ENCODE data around the gene NXPH4.

The NXPH4 gene

DNA sequence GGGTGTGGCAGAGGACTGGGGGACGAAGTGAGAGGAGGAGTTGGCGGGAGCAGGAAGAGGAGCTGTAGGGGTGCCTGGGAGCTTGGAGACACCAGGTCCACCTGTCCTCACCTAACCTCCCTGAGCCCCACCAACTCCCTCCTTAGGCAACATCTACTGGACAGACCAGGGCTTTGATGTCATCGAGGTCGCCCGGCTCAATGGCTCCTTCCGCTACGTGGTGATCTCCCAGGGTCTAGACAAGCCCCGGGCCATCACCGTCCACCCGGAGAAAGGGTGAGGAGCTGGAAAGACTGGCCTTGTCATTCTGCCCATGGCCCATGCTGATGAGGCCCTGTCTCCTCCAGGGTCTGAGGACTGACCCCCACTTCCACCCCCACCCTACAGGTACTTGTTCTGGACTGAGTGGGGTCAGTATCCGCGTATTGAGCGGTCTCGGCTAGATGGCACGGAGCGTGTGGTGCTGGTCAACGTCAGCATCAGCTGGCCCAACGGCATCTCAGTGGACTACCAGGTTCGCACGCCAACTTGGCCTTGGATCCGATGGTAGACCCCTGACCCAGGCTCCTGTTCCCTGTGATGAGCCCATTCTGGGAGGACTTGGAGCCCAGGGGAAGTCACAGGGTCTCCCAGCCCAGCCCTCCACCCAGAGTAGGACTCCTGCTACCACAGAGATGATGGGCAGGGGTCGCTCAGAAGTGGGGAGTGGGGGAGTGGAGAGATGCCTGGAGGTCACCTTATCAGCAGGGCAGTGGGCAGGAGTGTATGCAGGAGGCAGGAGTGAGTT lies 32.5 kb upstream of the NXPH4 start:
- DNase-seq (ENCODE audit: low read depth), result no peak

DNA sequence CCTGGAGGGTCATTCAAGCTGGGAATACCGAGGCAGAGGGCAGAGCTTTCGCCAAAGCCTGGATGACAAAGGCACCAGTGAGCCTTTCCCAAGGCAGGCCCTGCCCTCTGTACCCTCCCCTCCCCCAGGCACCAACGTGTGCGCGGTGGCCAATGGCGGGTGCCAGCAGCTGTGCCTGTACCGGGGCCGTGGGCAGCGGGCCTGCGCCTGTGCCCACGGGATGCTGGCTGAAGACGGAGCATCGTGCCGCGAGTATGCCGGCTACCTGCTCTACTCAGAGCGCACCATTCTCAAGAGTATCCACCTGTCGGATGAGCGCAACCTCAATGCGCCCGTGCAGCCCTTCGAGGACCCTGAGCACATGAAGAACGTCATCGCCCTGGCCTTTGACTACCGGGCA lies 31.2 kb upstream of the NXPH4 start:
- DNase-seq (ENCODE audit: low read depth), result no peak

DNA sequence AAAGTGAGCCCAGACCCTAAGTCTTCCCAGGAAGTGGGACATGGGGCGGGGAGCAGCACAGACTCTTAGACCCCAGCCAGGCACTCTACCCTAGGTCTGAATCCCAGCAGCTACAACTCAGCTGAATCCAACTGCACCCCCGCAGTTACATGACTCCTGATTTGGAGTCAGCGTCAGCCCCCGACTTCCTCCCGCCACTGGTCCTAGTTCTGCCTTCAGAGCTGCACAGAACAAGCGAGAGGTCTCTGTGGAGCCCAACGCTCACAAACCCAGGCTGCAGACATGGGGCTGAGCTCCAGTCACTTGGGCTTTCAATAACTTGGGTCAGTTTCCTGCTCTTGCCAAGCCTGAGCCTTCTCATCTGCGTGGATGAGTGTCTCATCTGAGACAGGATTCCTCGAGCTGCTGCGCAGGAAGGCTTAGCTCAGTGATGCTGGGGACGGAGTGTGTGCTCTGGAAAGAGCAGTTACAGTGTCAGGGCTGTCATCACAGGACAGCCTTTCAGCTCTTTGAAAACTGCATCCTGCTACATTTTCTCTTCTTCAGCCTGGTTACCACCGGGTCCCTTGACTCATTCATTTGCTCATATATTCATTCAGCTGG lies 30.6 kb upstream of the NXPH4 start:
- no peak for DNase-seq (ENCODE audit: low read depth)

DNA sequence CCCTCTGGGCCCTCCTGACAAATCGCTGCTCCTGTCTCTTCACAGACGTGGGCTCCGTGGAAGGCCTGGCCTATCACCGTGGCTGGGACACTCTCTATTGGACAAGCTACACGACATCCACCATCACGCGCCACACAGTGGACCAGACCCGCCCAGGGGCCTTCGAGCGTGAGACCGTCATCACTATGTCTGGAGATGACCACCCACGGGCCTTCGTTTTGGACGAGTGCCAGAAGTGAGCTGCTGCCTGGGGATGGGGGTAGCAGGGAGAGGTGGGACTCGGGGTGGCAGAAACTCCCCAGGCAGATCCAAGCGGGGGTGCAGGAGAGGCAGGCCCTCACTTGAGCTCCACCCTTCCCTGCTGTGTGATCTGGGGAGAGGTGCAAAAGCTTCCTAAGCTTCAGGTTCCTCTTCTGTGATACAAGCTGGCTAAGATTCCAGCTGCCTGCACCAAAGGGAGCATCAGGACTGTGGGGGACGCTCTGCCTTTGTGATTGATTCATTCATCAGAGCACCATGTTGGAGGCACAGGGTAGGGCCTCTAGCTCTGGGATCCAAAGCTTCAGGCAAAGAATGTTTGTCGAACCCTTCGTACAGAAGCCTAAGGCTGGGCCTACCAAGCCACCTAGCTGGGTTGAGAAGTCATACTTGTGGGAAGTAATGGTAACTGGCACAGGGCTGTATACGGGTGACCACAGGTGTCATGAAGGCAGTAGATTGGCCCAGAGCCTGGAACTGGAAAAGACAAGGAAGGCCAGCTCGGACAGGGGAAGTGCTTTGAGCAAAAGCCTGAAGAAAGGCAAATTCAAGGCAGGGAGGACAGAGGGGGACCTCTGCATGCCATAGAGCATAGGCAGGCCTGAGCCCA lies 29.1 kb upstream of the NXPH4 start:
- no peak for DNase-seq (ENCODE audit: low read depth)

DNA sequence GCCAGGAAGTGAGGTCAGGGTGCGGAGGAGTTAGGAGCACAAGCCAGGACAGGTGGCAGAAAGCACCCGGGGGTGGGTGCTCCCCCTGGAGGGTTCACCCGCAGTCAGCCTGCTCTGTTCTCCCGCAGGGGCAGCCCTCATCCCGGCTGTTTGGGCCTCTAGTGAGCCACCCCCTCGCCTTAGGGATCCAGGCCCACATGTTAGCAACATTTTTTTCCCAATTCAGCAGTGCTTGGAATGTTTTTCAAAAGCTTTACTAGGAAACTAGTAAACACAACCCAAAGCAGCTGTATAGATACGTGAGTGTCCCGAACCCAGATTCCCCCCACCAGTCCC lies 28.5 kb upstream of the NXPH4 start:
- DNase-seq (ENCODE audit: low read depth), result no peak

DNA sequence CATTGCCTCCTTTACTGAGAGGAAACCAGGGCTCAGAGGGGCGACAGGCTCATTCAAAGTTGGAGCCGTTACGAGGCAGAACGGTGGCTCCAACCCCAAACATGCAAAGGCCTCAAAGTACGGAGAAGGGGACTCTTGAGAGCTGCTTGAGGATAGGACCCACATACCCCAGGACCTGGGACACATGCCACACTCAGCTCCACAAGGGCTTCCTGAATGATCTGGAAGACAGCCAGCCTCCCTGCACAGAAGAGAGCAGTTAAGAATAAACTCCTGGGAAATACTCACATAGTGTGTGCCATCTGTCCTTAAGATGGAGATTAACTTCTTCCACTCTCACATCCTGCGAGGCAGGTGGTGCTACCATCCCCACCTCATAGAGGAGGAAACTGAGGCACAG lies 26.6 kb upstream of the NXPH4 start:
- no peak for DNase-seq (ENCODE audit: low read depth)

DNA sequence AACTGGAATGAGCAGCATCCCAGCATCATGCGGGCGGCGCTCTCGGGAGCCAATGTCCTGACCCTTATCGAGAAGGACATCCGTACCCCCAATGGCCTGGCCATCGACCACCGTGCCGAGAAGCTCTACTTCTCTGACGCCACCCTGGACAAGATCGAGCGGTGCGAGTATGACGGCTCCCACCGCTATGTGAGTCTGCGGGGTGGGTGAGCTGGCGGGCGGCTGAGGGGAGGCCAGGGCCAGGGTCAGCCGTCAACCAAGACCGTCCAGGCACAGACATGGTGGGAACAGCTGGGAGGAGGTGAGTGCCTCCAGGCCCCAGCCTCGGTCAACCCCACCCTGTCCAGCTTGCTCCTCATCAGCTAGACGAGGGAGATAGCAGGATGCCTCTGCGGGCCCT lies 25.8 kb upstream of the NXPH4 start:
- no peak for DNase-seq (ENCODE audit: low read depth)

DNA sequence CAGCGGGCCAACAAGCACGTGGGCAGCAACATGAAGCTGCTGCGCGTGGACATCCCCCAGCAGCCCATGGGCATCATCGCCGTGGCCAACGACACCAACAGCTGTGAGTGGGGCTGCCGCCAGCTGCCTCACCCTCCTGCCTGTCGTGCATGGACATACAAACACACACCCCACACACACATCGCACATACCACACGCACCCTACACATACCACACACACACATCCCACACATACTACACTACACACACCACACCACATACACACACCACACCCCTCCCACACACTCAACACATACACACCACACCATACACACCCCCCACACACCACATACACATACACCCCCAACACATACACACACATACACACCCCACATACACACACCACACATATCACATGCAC lies 25.2 kb upstream of the NXPH4 start:
- no peak for DNase-seq (ENCODE audit: low read depth)

DNA sequence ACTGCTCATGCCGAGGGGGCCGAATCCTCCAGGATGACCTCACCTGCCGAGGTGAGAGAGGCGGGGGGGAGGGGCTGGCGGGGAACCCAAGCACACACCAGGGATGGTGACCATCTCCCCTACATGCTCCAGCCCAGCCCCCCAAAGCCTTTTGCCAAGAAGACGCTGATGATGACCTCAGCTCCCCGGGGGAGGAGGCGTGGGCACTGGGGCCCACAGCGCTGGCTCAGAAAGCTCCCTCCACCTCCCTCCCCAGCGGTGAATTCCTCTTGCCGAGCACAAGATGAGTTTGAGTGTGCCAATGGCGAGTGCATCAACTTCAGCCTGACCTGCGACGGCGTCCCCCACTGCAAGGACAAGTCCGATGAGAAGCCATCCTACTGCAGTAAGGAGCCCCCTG lies 23.7 kb upstream of the NXPH4 start:
- no peak for DNase-seq (ENCODE audit: low read depth)

DNA sequence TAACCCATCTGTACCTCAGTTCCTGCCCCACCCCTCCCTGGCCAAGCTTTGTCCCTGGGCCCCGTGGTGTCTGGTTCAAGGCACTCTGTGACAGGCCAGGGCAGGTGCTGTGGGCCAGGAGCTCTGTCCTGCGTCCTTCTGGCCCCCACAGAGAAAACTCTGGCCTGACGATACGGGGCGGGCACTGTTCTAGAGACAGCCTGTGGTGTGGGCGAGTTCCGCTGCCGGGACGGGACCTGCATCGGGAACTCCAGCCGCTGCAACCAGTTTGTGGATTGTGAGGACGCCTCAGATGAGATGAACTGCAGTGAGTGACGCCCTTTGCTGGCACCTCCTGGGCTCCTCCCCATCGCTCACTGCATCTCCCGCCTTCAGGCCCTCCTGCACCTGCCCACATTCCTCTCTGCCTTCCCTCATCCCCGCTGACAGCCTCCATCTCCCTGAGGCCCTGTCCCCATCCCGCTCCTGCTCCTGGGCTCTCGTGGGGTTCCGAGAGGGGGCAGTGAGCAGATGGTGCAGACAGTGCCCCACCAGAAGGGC lies 22.8 kb upstream of the NXPH4 start:
- DNase-seq (ENCODE audit: low read depth), result no peak

DNA sequence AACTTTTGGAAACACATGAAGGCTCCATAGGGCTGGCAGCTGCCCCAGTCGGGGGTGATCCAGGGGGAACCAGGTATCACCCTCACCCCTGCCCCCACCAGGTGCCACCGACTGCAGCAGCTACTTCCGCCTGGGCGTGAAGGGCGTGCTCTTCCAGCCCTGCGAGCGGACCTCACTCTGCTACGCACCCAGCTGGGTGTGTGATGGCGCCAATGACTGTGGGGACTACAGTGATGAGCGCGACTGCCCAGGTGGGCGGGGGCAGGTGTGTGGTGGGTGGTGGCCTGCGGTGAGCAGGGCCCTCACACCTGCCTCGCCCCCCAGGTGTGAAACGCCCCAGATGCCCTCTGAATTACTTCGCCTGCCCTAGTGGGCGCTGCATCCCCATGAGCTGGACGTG lies 22.3 kb upstream of the NXPH4 start:
- DNase-seq (ENCODE audit: low read depth), result no peak

DNA sequence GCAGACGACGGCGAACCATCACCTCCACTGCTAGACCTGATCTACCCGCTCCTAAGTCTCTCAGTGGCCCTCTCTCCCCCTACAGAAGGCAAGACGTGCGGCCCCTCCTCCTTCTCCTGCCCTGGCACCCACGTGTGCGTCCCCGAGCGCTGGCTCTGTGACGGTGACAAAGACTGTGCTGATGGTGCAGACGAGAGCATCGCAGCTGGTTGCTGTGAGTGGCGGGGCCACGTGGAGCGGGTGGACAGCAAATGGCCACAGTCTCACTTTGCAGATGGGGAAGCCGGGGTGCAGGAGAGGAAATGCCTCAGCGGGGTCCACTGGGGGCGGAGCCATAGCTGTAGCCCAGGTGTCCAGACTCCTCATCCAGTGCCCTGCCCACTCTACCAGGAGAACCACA lies 21.4 kb upstream of the NXPH4 start:
- no peak for DNase-seq (ENCODE audit: low read depth)

DNA sequence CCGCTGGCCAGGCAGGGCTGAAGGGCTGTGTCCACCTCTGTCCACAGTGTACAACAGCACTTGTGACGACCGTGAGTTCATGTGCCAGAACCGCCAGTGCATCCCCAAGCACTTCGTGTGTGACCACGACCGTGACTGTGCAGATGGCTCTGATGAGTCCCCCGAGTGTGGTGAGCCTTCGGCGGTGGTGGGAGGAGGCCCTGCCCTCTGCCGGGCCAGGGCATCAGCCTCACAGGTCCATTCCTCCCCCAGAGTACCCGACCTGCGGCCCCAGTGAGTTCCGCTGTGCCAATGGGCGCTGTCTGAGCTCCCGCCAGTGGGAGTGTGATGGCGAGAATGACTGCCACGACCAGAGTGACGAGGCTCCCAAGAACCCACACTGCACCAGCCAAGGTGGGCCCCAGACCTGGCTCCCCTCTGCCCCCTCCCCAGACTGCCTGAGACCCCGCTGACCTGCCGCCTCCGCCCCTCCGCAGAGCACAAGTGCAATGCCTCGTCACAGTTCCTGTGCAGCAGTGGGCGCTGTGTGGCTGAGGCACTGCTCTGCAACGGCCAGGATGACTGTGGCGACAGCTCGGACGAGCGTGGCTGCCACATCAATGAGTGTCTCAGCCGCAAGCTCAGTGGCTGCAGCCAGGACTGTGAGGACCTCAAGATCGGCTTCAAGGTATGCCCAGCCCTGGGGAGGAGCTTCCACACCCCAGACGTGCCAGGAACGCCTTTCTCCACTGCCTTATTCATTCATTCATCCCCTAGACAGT lies 20.8 kb upstream of the NXPH4 start:
- no peak for DNase-seq (ENCODE audit: low read depth)

DNA sequence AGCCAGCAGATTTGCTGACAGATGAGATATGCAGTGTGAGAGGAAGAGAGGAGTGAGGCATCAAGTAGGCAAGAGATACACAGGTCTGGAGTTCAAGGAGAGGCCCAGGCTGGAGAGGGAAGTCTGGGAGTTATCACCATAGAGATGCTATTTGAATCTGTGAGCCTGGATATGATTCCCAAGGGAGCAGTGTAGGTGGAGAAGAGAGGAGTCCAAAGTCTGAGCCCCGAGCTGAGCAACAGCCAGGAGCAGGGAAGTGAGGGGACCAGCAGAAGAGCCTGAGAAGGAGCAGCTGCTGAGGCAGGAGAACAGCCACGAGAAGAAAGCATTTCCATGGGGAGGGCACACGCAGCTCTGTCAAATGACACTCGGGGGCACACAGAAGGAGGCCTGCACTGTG lies 20.2 kb upstream of the NXPH4 start:
- DNase-seq (ENCODE audit: low read depth), result no peak

DNA sequence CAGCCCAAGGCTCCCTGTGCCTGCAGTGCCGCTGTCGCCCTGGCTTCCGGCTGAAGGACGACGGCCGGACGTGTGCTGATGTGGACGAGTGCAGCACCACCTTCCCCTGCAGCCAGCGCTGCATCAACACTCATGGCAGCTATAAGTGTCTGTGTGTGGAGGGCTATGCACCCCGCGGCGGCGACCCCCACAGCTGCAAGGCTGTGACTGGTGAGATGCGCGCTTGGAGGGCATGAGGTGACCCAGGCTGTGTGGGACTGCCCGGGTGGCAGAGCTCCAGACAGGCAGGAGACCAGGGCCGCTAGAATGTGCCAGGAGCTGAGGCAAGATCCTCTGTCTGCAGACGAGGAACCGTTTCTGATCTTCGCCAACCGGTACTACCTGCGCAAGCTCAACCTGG lies 19.6 kb upstream of the NXPH4 start:
- DNase-seq (ENCODE audit: low read depth), result no peak

DNA sequence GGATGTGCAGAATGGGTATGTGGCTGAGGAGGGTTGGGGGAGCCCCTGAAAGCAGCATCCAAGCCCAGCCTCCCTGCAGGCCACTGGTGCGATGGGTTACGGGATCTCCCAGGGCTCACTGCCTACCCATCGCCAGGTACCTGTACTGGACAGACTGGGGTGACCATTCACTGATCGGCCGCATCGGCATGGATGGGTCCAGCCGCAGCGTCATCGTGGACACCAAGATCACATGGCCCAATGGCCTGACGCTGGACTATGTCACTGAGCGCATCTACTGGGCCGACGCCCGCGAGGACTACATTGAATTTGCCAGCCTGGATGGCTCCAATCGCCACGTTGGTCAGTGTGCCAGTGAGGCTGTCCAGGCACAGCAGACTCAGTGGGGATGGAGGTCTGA lies 18.3 kb upstream of the NXPH4 start:
- no peak for DNase-seq (ENCODE audit: low read depth)

DNA sequence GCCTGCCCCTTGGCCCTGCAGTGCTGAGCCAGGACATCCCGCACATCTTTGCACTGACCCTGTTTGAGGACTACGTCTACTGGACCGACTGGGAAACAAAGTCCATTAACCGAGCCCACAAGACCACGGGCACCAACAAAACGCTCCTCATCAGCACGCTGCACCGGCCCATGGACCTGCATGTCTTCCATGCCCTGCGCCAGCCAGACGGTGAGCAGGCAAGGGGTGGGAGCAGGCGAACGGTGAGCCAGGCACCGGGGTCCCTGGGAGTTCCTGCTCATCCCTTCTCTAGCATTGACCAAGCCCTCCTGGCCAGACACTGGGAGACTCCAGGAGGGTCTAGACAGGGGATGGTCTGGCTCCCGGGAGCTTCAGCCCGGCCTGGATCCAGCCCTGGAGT lies 17.4 kb upstream of the NXPH4 start:
- DNase-seq (ENCODE audit: low read depth), result no peak

DNA sequence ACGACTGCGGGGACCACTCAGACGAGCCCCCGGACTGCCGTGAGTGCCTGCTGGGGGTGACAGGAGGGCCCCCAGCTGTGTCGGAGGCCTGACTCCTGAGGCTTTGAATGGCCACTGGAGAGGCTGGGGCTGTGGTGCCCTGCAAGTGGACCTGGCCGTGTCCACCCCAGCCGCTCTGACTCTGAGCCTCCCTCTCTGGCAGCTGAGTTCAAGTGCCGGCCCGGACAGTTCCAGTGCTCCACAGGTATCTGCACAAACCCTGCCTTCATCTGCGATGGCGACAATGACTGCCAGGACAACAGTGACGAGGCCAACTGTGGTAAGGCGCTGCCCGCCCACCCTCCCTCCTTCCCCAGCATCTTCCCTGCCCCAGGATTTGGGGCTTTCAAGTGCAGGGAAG lies 16.1 kb upstream of the NXPH4 start:
- DNase-seq (ENCODE audit: low read depth), result no peak

DNA sequence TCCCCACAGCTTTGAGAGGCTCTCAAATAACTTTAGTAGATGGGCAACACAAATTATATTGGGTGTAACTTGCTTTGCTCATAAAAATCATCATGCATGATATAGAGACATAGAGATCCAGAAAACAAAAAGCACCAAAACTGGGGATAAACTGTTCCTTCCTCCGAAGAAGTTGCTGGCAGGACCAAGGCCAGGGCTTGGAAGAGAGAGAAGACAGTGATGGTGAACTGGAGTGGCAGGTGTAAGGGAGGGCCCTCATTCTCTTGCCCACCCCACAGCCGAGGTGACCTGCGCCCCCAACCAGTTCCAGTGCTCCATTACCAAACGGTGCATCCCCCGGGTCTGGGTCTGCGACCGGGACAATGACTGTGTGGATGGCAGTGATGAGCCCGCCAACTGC lies 15.4 kb upstream of the NXPH4 start:
- DNase-seq (ENCODE audit: low read depth), result no peak

DNA sequence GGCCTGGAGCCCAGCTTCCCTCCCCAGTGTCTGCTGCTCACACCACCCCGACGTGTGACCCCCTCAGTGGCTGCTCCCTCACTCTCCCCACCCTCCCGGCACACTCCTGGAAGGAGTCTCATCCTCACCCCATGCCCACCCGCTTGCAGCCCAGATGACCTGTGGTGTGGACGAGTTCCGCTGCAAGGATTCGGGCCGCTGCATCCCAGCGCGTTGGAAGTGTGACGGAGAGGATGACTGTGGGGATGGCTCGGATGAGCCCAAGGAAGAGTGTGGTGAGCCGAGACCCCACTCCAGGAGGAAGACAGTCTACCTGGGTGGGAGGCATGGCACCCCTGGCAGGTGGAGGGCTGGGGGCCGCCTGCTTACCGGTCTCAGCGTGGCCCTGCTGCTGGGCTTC lies 15.0 kb upstream of the NXPH4 start:
- DNase-seq (ENCODE audit: low read depth), result no peak

DNA sequence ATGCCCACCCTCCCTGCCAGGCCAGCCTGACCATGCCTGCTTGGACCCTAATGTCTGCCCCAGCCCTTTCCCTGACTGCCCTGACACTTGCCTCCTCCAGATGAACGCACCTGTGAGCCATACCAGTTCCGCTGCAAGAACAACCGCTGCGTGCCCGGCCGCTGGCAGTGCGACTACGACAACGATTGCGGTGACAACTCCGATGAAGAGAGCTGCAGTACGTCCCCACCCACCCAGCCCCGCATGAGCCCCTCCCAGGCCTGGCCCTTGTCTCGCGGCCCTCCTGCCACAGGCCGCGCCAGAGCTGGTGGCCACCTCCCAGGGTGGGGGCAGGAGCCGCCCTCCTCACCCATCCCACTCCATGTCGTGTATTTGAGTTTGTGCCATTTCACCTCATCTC lies 14.3 kb upstream of the NXPH4 start:
- DNase-seq (ENCODE audit: low read depth), result no peak

DNA sequence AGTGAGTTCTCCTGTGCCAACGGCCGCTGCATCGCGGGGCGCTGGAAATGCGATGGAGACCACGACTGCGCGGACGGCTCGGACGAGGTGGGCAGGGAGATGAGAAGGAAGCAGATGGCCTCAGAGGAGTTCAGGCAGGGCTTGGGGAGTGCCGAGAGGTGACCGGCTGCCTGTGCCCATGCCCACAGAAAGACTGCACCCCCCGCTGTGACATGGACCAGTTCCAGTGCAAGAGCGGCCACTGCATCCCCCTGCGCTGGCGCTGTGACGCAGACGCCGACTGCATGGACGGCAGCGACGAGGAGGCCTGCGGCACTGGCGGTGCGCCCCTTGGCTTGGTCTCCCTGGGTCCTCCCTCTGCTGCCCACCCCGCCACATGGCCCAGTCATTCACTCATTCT lies 13.4 kb upstream of the NXPH4 start:
- DNase-seq (ENCODE audit: low read depth), result no peak
